GM13976 (cell line): Measurements from ENCODE around the gene NDUFA11.
"Not testable (repeated sequence)": the region's sequence is repeated elsewhere in the genome, so short reads cannot be mapped to it uniquely, and the experiment has no call there.

Experiments
- DNase-seq: peaks from one replicate; pipeline ENCODE4 v3.0.0; 2012; ENCODE audit warnings: low spot score
- in situ Hi-C: fragments of 300-500 bp; cut with MboI; formaldehyde crosslinking; loops from one replicate; pipeline ENCODE4 v1.12.0; 2022; ENCODE audit warnings: low sequenced_read_pairs, mixed read lengths, inconsistent platforms; ENCODE audit not compliant: unreplicated experiment
- TF ChIP-seq, protein P1 (sequence below): IDR thresholded peaks from 2 replicates; pipeline ENCODE4 v1.5.1; 2012; ENCODE audit warnings: borderline replicate concordance, mild to moderate bottlenecking; ENCODE audit not compliant: insufficient read depth; ENCODE audit errors: extremely low read depth, missing control alignments, control extremely low read depth

NDUFA11 gene

DNA sequence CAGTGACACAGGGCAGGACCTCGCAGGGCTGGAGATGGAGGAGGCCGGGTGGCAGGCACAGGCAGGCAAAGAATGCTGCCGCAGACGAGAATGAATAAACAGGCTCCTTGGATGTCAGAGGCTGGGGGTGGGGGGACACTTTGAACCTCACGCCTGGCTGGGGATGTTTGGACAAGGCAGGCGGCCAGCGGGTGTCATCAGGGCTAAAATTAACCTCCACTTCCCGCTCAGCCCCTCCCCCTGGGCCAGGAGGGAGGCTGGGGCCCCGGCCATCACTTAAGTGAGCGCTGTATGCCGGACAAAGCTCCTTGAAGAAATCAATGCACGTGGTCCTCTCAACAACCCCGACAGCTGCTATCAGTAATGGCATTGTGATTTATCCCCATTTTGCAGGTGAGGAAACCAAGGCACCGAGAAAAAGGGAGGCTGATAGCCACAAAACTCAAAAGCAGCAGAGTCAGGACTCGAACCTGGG lies 22.9 kb downstream of the NDUFA11 start:
- DNase-seq: no peak
- TF ChIP-seq, protein P1, sequence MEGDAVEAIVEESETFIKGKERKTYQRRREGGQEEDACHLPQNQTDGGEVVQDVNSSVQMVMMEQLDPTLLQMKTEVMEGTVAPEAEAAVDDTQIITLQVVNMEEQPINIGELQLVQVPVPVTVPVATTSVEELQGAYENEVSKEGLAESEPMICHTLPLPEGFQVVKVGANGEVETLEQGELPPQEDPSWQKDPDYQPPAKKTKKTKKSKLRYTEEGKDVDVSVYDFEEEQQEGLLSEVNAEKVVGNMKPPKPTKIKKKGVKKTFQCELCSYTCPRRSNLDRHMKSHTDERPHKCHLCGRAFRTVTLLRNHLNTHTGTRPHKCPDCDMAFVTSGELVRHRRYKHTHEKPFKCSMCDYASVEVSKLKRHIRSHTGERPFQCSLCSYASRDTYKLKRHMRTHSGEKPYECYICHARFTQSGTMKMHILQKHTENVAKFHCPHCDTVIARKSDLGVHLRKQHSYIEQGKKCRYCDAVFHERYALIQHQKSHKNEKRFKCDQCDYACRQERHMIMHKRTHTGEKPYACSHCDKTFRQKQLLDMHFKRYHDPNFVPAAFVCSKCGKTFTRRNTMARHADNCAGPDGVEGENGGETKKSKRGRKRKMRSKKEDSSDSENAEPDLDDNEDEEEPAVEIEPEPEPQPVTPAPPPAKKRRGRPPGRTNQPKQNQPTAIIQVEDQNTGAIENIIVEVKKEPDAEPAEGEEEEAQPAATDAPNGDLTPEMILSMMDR: no peak
- in situ Hi-C loops: no loop called here

DNA sequence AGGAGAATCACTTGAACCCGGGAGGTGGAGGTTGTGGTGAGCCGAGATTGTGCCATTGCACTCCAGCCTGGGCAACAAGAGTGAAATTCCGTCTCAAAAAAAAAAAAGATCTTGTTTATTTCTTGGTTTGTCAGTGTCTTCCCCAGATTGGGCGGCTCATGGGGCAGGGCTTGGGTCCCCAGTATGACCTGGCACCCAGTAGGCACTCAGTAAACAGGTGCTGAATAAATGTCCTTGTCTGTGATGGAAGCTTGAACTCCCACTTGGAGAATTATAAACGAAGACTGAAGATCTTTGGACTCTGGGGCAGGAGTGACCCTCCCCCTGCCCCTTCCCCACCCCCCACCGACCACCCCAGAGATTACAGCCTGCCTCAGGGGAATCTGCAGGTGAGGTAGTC lies 23.4 kb downstream of the NDUFA11 start:
- in situ Hi-C loops: no loop called here
- TF ChIP-seq, protein P1: no peak
- DNase-seq: no peak

DNA sequence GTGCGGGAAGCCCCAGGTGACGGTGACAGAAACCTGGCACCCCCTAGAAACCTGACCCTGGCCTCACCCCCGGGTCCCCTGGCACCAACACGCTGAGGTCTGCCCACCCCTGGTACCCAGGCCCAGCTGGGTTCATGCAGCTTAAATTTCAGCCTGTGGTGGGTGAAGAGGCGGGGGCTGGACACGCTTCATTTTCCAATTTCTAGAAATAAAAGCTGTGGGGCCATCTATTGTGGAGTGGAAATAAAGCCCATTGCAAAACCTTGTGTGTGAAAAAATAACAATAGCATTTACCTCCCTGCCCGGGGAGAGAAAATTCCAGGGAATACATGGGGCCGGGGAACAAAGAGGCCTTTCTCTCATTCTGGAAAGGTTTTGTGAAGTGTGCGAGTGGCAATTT lies 25.7 kb downstream of the NDUFA11 start:
- TF ChIP-seq, protein P1: no peak

DNA sequence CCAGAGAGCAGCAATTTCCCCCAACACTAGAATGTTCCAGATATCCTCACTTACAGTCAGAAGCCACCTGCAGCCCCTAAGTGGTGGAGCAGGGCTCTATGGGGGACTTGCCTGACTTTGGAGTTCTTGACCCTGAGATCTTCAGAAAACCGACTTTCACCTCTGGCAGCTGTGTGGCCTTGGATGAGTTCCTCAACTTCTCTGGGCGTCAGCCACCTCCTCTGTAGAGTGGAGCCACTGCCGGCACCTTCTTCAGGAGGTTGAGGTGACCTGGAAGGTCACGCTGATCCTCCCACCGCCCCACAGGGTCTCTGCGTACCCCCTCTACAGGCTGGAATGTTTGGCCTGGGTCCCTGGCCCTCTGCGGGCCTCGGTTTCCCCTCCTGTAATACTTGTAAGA lies 26.2 kb downstream of the NDUFA11 start:
- DNase-seq: no peak
- in situ Hi-C loops: no loop called here
- TF ChIP-seq, protein P1: no peak

More for the DNA sequence above, 25.7 kb downstream of the NDUFA11 start:
- in situ Hi-C loops: no loop called here
- no peak for DNase-seq

DNA sequence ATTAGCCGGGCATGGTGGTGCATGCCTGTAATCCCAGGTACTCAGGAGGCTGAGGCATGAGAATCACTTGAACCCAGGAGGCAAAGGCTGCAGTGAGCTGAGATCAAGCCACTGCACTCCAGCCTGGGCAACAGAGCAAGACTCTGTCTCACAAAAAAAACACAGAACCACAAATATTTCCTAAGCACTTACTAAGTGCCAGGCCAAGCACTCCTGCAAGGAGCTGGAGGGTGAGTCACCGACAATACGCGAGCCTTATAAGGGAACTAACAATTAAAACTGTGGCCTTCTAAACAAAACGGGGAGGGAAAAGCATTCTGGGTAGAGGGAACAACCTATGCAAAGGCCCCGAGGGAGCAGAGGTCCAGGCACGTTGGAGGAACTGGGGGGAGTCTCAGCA lies 29.1 kb downstream of the NDUFA11 start:
- in situ Hi-C loops, DNase-seq: not testable (repeated sequence)

DNA sequence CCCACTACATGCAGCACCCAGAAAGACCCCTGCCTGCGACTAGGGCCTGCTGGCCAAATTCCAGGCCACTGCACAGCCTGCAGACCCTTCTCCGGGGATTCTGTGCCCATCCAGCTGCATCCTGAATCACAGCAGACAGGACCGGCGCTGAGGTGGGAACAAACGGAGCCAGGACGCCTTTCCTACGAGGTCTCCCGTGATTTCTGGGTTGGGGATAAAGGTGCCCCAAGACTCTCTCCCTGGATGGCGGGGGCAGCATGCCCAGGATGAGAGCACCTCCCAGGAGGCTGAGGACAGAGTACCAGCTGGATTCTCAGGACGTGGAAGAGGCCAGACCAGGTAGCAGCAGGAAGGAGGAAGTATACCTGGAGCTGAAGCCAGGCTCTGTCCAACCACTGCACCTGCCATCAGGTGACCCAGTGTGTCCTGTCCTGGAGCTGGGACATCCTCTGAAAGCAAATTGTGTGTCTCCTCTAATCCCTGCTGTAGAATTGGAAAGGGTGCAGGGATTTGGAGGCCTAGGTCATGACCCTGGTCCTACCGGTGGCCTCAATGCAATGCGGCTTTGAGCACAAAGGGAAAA lies 29.9 kb downstream of the NDUFA11 start:
- TF ChIP-seq, protein P1: no peak
- no peak for DNase-seq
- in situ Hi-C loops: no loop called here

DNA sequence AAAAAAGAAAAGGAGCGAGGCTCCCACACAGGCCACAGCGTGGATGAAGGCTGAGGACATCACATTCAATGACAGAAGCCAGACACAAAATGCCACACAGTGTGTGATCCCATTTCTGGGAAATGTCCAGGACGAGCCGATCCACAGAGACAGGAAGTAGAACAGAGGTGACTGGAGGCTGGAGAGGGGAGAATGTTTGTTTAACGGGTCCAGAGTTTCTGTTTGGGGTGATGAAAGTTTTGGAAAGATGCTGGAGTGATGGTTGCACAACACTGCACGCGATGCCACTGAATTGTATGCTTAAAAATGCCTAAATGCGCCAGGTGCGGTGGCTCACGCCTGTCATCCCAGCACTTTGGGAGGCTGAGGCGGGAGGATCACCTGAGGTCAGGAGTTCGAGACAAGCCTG lies 32.6 kb downstream of the NDUFA11 start:
- TF ChIP-seq, protein P1: no peak
- in situ Hi-C loops: no loop called here
- no peak for DNase-seq
